Left lung (tissue), 10 donors: ENCODE results near the gene DCAF5. TPM values are rescaled to one million over a fixed set of nuclear protein-coding genes. Genes with fewer than 3 reads are reported as not detected.
A peak's percentile ranks its signal among the peaks of the same experiment; 100 is the strongest.

Experiments used
- ATAC-seq: fragments of 200-7000 bp; cut with Tn5 transposase; one replicate; pipeline ENCODE4 v1.9.1; 2020; ENCODE audit warnings: moderate library complexity
- DNase-seq, 4 donors: peaks; one replicate each; pipeline ENCODE4 v3.0.0-alpha.2; 2013 to 2020
- H3K27ac ChIP-seq, 2 donors: fragments of 200-600 bp; sonication (generic) in 1 of 2; one replicate each; pipeline versions ENCODE4 v1.5.0 to v1.8.0; 2020 to 2021
- H3K27me3 ChIP-seq, 2 donors: fragments of 200-600 bp; sonication (generic) in 1 of 2; one replicate each; pipeline versions ENCODE4 v1.5.0 to v1.8.0; 2020 to 2021
- H3K36me3 ChIP-seq, 2 donors: fragments of 200-600 bp; sonication (generic) in 1 of 2; one replicate each; pipeline versions ENCODE4 v1.5.0 to v1.8.0; 2020 to 2021
- H3K4me1 ChIP-seq, 2 donors: fragments of 200-600 bp; one replicate each; pipeline ENCODE4 v1.8.0; 2021
- H3K4me3 ChIP-seq, 2 donors: fragments of 200-600 bp; sonication (generic) in 1 of 2; one replicate each; pipeline versions ENCODE4 v1.5.0 to v1.8.0; 2020 to 2021; ENCODE audit warnings: mild to moderate bottlenecking in 1 of 2
- H3K9me3 ChIP-seq, 2 donors: fragments of 200-600 bp; sonication (generic) in 1 of 2; one replicate each; pipeline versions ENCODE4 v1.5.0 to v1.8.0; 2020 to 2021
- intact Hi-C, 2 donors: fragments of 100-400 bp; cut with DNase I; formaldehyde crosslinking; loops; one replicate each; pipeline versions ENCODE4 v1.11.2 to v1.14.2; 2022
- polyA plus RNA-seq, 6 donors: library from polyadenylated mRNA; unstranded; fragments of 120-200 nt; gene quantifications; one replicate each; pipeline ENCODE4 v1.2.1, GENCODE V29; 2013; ENCODE audit not compliant: insufficient read length in 6 of 6
- total RNA-seq, 2 donors: library from RNA; stranded (reverse); fragmentation: NEBNext Ultra II Directional; extraction: Animal tissue kit (Norgen Biotek cat#: 25700); gene quantifications; one replicate each; pipeline ENCODE4 v1.2.1, GENCODE V29; 2021
- TF ChIP-seq, protein P1 (sequence below), 2 donors: fragments of 200-600 bp; sonication (generic) in 1 of 2; IDR thresholded peaks; one replicate each; pipeline versions ENCODE4 v1.5.0 to v1.8.0; 2021; ENCODE audit warnings: antibody characterized with exemption in 2 of 2
- donor health status: DM: no; HTN: yes; CAD: no.
- donor health status: DM: no; HTN: no; CAD: no.

Gene DCAF5
- total and polyA plus RNA-seq, 8 donors: 45.9 to 66.9 (median 58.4) TPM

DNA sequence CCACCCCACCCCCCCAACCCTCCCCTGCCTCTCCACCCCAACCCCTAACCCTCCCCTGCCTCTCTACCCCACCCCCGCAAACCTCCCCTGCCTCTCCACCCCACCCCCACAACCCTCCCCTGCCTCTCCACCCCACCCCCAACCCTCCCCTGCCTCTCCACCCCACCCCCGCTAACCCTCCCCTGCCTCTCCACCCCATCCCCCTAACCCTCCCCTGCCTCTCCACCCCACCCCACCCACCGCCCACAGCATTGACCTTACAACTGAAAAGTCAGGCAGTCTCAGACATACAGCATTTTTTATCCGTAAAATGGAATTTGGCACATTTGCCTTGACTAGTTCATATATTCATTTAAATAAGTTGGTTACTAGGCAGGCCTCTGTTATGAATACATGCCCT is 135.2 kb downstream of the DCAF5 start:
- Histone ChIP-seq H3K4me3 (no peak overlapping the region), H3K27me3 (no peaks in the 10 kb centered on the region), H3K4me1 (peaks cover 10 to 21% of the 10 kb centered on the region in 2 donors), H3K27ac (no peak overlapping the region), H3K9me3 (no peaks in the 10 kb centered on the region), H3K36me3 (no peaks in the 10 kb centered on the region)
- ATAC-seq (no peak), DNase-seq (no peak)
- intact Hi-C loops: no loop called here
- TF ChIP-seq, protein P1, sequence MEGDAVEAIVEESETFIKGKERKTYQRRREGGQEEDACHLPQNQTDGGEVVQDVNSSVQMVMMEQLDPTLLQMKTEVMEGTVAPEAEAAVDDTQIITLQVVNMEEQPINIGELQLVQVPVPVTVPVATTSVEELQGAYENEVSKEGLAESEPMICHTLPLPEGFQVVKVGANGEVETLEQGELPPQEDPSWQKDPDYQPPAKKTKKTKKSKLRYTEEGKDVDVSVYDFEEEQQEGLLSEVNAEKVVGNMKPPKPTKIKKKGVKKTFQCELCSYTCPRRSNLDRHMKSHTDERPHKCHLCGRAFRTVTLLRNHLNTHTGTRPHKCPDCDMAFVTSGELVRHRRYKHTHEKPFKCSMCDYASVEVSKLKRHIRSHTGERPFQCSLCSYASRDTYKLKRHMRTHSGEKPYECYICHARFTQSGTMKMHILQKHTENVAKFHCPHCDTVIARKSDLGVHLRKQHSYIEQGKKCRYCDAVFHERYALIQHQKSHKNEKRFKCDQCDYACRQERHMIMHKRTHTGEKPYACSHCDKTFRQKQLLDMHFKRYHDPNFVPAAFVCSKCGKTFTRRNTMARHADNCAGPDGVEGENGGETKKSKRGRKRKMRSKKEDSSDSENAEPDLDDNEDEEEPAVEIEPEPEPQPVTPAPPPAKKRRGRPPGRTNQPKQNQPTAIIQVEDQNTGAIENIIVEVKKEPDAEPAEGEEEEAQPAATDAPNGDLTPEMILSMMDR (IDR thresholded peaks at IDR 0.05): no peak

DNA sequence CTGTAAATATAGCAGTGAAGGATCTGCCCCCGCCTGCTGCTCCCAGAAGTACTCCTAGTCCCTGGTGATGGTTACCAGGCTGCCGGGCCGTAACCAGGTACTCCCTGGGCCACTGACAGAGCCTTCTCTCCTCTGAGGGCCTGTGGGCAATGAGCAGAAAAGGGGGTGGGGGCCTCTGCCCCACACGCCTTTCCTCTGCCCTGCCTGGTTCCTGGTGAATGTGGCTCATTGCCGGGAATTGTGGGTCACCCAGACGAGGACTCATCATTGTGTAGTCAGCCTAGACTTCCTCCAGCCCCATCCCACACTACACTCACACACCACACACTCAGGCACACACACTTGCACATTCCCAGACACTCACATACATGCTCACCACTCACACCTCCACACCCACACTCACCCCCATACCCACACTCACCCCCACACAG is 138.1 kb downstream of the DCAF5 start:
- Histone ChIP-seq H3K36me3 (no peaks in the 10 kb centered on the region), H3K27ac (peak overlapping the region in 1 of 2 donors; percentile 83), H3K9me3 (no peaks in the 10 kb centered on the region), H3K4me1 (peaks cover 10 to 28% of the 10 kb centered on the region in 2 donors), H3K4me3 (no peak overlapping the region), H3K27me3 (no peaks in the 10 kb centered on the region)
- DNase-seq (no peak), ATAC-seq (no peak)
- TF ChIP-seq, protein P1 (IDR thresholded peaks at IDR 0.05): no peak
- intact Hi-C loops: no loop called here

DNA sequence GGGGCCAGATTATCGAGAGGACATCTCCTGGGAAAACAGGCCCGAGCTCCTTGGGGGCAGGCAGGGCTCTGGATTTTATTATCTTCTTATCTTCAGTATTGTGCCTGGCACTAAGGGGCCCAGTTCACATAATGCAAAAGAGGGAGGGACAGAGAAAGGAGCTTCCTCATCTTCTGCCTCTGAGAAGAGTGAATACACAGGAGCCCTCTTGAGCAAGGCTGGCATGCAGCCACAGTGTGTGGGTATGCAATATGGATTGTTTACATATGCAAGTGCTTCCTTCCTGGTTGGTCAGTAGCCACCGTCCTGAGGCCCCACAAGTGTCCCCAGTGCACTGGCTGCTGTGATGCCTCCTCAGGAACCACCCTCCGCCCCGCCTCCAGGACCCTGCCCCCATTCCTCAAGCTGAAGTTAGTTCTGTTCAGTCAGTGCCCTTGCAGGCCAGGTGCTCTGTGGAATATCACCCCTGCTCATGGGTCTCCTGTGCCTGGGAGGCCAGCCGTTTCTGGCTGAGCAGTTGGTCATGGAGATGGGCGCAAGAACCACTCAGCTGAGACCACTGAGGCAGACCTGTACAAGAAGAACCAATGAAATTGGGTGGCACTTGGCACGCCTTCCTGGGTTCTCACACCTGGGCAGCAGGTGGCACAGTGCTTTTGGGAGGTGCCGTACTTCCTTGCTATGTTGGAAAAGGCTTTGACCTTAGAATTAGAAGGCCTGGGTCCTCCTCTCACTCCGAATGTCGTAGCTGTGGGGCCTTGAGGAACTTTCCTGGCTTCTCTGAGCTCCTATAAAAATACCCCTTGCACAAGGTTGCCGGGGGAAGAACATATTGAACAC is 138.8 kb downstream of the DCAF5 start:
- H3K27ac ChIP-seq: peak overlapping the region in 1 of 2 donors; percentile 83
- peak; percentile 42 to 93 (median 88) for DNase-seq
- H3K27me3 ChIP-seq: no peaks in the 10 kb centered on the region
- no peaks in the 10 kb centered on the region for H3K9me3 ChIP-seq
- no peaks in the 10 kb centered on the region for H3K36me3 ChIP-seq
- ATAC-seq: peak; percentile 95
- intact Hi-C loops: no loop called here
- H3K4me3 ChIP-seq: no peak overlapping the region
- TF ChIP-seq, protein P1 (IDR thresholded peaks at IDR 0.05): no peak
- peaks cover 10 to 28% of the 10 kb centered on the region in 2 donors for H3K4me1 ChIP-seq

DNA sequence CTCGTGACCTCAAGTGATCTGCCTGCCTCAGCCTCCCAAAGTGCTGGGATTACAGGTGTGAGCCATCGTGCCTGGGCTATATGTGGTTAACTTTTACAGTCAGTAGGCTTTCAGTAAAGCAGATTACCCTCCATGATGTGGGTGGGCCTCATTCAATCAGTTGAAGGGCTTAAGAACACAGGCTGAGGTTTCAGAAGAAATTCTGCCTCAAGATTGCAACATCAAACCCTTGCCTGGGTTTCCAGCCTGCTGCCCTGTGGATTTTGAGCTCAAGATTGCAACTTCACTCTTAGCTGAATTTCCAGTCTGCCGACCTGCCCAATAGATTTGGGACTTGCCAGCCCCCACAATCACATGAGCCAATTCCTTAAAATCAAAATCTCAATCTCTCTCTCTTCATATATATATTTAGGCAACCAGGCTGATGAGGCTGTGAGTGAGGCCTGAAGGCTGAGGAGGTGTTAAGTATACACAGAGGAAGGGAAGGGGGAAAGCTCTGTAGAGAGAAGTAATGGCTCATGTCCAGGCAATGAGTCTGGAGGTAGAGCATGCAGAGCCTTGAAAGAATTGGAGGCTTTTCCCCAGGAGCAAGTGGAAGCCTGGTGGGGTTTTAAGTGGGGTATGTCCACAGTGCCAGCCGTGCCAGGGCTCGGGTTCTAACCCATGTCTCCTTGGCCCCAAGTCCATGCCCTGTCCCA is 140.5 kb downstream of the DCAF5 start:
- Histone ChIP-seq H3K4me3 (no peak overlapping the region), H3K9me3 (no peaks in the 10 kb centered on the region), H3K27ac (peak overlapping the region in 1 of 2 donors; percentile 70), H3K36me3 (no peaks in the 10 kb centered on the region), H3K4me1 (peaks cover 10 to 28% of the 10 kb centered on the region in 2 donors), H3K27me3 (no peaks in the 10 kb centered on the region)
- intact Hi-C loops: no loop called here
- DNase-seq: peak in 1 of 4 donors; percentile 35
- TF ChIP-seq, protein P1 (IDR thresholded peaks at IDR 0.05): no peak
- no peak for ATAC-seq

DNA sequence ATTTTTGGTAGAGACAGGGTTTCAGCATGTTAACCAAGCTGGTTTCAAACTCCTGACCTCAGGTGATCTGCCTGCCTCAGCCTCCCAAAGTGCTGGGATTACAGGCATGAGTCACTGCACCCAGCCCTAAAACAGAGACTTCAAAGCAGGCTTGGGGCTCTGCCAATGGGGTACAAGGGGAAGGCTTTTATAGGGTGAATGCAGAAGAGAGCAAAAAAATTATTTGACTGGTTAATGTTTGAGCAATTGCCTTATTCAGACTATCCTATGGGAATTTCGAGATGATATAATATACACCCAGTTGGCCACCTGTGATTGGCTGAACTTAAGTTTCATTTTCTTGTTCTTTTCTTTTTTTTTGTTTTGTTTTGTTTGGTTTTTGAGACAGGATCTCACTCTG is 142.3 kb downstream of the DCAF5 start:
- Histone ChIP-seq H3K27ac (no peak overlapping the region), H3K4me1 (peaks cover 10 to 34% of the 10 kb centered on the region in 2 donors), H3K27me3 (no peaks in the 10 kb centered on the region), H3K36me3 (no peaks in the 10 kb centered on the region), H3K9me3 (no peaks in the 10 kb centered on the region), H3K4me3 (no peak overlapping the region)
- TF ChIP-seq, protein P1 (IDR thresholded peaks at IDR 0.05): no peak
- intact Hi-C loops: no loop called here
- no peak for ATAC-seq
- no peak for DNase-seq
